Diencephalon (tissue), 1 donor: ENCODE measurements around the gene PICALM. TPM values are rescaled to one million over a fixed set of nuclear protein-coding genes. Genes with fewer than 3 reads are reported as not detected.

ENCODE experiments used
- total RNA-seq: library from RNA; depleted of rRNA; stranded (reverse); fragments of >200 nt; gene quantifications from one replicate; pipeline ENCODE4 v1.2.3, GENCODE V29; 2014

Gene PICALM
- 675 TPM for total RNA-seq

DNA sequence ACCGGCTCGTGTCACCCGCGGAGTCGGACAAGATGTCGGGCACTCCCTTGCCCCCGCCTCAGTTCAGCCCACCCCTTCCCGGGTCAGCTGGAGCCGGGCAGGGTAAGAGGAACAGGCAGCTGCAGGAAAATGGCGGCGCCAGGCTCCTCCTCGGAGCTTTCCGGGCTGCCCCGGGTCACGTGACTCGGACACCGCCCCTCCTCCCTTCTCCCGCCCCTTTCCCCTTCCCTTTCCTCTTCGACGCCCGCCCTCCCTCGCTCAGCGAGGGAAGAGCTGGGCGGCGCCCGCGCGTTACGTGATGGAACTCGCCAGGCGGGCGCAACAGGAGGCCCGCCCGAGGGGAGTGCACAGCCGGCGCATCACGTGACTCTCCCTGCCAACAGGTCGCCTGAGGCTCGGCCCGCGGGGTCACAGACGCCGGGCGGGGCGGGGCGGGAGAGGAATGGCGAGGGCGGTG, at the start of gene PICALM:
PICALM (minus strand) TSS at position 134 of the 457 bp plus-strand sequence. CDS start 304 bp downstream, outside the sequence.

Other genes with a start within 250 kb of the PICALM start
- gene CCDC83, start 213.7 kb downstream of the PICALM start, total RNA-seq = not detected
- gene EED, start 175.7 kb upstream of the PICALM start, total RNA-seq = 27.2 TPM
- gene HIKESHI, start 233.2 kb upstream of the PICALM start, total RNA-seq = 56.5 TPM